Esophagus mucosa (tissue), 1 donor: Measurements from ENCODE around the gene PFAS. TPM values are rescaled to one million over a fixed set of nuclear protein-coding genes. Genes with fewer than 3 reads are reported as not detected.
"Not testable (repeated sequence)": the region's sequence is repeated elsewhere in the genome, so short reads cannot be mapped to it uniquely, and the experiment has no call there.

ENCODE experiments used
- ATAC-seq: fragments of 200-7000 bp; cut with Tn5 transposase; one replicate; pipeline ENCODE4 v1.9.1; 2020
- total RNA-seq: library from RNA; stranded (reverse); gene quantifications from one replicate; pipeline ENCODE4 v1.2.4, GENCODE V29; 2023
- donor health status: DM: yes; HTN: yes; CAD: no.

Gene PFAS, protein sequence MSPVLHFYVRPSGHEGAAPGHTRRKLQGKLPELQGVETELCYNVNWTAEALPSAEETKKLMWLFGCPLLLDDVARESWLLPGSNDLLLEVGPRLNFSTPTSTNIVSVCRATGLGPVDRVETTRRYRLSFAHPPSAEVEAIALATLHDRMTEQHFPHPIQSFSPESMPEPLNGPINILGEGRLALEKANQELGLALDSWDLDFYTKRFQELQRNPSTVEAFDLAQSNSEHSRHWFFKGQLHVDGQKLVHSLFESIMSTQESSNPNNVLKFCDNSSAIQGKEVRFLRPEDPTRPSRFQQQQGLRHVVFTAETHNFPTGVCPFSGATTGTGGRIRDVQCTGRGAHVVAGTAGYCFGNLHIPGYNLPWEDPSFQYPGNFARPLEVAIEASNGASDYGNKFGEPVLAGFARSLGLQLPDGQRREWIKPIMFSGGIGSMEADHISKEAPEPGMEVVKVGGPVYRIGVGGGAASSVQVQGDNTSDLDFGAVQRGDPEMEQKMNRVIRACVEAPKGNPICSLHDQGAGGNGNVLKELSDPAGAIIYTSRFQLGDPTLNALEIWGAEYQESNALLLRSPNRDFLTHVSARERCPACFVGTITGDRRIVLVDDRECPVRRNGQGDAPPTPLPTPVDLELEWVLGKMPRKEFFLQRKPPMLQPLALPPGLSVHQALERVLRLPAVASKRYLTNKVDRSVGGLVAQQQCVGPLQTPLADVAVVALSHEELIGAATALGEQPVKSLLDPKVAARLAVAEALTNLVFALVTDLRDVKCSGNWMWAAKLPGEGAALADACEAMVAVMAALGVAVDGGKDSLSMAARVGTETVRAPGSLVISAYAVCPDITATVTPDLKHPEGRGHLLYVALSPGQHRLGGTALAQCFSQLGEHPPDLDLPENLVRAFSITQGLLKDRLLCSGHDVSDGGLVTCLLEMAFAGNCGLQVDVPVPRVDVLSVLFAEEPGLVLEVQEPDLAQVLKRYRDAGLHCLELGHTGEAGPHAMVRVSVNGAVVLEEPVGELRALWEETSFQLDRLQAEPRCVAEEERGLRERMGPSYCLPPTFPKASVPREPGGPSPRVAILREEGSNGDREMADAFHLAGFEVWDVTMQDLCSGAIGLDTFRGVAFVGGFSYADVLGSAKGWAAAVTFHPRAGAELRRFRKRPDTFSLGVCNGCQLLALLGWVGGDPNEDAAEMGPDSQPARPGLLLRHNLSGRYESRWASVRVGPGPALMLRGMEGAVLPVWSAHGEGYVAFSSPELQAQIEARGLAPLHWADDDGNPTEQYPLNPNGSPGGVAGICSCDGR (N-terminal part only)
- 25.1 TPM for total RNA-seq

DNA sequence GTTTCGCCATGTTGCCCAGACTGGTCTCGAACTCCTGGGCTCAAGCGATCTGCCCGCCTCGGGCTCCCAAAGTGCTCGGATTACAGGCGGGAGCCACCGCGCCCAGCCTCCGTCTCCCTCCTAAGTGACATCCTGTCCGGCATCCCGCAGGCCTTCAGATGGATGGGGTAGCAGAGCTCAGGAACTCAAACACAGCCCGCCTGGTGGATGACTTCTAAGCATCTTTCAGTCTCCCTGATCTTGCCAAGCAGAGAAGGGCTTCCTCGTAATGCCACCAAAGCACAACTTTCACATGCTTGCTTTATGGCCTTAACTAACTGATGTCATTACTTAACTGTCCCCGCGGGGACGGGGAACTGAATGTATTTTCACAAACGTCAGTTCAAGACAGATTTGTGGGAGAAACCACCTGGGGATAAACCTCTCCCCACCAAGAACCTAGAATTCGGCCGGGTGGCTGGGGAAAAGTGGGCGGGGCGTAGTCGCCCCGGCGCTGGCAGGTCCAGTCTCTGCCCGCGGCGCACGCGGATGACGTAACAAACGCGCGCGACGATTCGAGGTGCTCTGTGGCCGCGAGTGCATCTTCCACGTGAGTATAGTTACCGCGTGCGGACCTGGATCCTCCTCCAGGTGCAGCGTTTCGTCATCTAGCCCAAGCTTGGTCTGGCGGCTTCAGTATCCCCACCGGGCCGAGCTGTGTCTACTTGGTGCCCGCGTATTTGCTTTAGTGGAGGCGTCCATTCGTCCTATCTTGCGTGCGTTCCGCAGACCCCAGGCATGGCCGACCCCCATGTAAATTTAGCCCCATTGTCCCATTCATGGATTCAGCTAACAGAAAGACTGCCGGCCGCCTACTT is at the start of gene PFAS:
TSS of gene PFAS (plus strand) at position 539 of the 857 bp plus-strand sequence. CDS start 4,649 bp downstream, outside the sequence.
- ATAC-seq: peak; percentile 86

DNA sequence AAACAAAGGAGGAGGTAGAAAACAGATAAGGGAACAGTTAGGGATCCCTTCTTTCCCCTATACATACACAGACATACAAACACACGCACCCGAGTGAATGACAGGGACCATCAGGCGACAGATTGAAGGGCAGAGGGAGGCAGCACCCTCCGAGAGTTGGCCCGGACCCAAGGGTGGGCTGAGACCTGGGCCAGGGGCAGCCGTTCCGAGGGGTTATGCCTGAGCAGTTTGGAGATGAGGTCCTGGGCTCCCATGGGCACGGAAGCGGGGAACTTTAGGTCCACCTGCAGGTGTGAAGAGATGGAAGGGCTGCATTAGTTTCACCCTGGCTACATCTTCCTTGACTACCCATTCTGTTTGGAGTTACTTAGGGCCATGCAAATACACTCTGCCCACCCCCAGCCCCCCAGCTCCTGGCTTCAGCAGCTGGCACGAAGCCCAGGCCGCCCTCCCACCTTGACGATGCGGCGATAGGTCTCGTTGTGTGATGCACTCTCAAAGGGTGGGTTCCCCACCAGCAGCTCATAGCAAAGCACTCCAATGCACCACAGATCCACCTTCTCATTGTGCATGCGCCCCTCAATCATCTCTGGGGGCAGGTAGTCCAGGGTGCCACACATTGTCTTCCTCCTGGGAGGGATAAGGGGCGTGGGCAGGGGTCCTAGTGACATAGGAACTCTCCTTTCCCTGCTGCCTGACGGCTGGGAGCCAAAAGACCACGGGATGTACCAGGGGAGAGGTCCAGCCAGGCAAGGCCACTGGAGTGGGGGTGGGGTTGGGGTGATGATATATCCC is 44.1 kb upstream of the PFAS start:
- no peak for ATAC-seq

DNA sequence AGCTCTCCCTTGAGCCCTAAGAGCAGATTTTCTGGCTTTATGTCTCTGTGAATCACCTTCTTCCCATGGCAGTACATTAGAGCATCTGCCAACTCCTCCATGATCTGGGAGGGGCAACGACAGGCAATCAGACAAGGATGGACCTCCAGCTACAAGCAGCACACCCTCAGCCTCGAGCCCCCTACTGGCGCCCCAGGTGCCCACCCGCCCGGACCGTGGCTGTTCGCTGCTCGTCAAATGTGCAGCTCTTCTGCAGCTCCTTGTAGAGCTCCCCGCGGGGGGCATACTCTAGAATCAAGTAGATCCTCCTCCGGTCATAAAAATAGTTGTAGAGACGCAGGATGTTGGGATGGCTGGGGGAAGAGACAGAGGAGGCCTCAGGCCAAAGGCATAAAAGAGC is 42.6 kb upstream of the PFAS start:
- ATAC-seq: no peak

DNA sequence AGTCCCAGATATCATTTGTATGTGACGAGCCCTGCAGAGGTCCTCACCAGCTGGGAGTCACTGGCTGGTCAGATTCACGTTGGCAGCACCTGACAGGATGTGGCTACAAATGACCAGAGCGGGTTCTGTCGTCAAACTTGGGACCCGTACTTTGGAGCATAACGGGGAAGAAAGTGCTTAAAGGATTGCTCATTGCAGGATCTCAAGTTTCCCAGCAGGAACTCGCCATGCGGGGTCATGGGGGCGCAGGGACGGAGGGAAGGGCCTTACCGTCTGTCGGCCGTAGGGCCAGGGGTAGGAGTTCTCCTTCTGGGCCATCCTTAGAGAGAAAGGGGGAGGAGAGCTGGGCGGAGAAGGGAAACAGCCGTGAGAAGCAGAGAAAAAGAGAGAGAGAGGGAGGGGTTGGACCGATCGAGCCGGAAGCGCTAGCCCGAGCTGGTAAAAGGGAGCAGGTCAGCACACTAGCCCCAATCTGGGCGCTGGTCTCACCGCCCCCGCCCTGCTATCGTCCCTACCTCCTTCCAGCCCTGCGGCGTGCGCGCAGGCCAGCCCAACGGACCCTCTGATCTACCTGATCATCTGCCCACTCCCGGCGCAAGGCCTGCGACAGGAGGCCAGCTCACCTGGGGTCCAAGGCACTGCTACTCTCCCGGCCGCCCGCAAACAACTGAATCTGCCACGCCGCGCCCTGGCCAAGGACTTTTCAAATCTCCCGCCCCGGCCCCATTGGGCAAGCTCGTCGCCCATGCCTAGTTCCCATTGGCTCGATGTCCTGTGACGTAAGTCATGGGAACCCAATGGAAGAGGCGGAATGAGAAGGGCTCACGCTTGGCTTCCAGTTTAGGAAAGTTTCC is 39.0 kb upstream of the PFAS start, which contains the start of gene AURKB:
TSS of gene AURKB (minus strand) at position 669 of the 854 bp plus-strand sequence. CDS start at position 318, 351 bp downstream.
- ATAC-seq: peak; percentile 90

DNA sequence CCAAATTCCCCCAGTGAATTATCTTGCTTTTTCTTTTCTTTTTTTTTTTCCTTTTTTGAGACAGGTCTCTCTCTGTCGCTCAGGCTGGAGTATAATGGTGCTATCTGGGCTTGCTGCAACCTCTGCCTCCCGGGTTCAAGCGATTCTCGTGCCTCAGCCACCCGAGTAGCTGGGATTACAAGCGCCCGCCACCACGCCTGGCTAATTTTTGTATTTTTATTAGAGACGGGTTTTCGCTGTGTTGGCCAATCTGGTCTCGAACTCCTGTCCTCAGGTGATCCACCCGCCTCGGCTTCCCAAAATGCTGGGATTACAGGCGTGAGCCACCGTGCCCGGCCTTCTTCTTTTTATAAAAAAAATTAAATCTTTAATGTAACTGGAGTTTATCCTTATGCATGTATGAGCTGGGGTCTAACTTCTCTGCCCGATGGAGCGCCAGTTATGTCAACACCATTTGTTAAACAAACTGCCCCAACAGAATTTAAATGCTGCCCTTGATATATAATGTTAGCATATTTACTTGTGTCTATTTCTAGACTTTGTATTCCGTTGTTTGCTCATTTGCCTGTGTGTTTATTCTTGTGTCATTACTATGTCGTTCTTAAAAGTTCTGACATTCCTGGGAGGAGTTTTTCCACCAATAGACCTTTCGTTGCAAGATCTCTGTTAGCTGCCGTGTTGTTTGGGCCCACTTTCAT is 38.2 kb upstream of the PFAS start:
- ATAC-seq: no peak

DNA sequence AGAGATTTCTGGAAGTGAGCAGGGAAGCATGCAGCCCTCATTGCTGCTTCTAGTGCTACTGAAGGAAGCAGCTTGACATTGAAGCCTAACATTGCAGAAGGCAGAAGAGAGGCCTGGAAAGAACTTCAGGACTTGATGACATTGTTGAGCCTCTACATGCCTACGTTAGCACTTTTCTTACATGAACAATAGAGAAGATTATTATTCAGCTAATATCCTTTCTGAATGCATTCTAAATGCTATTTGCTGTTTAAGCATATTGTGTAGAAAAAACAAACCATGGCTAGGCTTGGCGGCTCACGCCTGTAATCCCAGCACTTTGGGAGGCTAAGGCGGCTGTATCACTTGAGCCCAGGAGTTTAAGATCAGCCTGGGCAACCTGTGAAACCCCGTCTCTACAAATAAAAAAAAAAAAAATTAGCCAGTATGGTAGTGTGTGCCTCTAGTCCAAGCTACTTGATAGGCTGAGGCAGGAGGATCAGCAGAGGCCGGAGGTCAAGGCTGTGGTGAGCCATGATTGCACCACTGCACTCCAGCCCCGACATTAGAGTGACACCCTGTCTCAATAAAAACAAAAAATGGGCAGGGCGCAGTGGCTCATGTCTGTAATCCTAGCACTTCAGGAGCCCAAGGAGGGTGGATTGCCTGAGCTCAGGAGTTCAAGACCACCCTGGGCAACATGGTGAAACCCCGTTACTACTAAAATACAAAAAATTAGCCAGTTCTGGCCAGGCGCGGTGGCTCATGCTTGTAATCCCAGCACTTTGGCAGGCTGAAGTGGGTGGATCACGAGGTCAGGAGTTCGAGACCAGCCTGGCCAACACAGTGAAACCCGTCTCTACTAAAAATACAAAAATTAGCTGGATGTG is 36.5 kb upstream of the PFAS start:
- ATAC-seq: peak; percentile 48

DNA sequence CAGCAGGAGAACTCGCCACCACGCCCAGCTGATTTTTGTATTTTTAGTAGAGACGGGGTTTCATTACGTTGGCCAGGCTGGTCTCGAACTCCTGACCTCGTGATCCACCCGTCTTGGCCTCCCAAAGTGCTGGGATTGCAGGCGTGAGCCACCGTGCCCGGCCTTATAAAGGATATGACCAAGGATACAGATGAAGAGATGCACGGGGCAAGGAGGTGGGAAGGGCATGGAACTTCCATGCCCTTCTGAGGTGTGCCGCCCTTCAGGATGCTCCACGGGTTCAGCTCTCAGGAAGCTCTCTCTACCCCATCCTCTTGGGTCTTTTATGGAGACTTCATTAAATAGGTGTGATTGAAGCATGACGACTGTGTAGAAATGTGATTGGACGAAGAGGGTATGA is 35.1 kb upstream of the PFAS start:
- not testable (repeated sequence) for ATAC-seq

GRCh38 chr17:8220783-8221662 is 28.1 kb upstream of the PFAS start:
- ATAC-seq: peak; percentile 62

GRCh38 chr17:8221663-8222379 is 27.3 kb upstream of the PFAS start:
- ATAC-seq: peak; percentile 64

- no peak for ATAC-seq
Observed at GRCh38 chr17:8222380-8222629, 26.8 kb upstream of the PFAS start.

- peak; percentile 70 for ATAC-seq
Observed at GRCh38 chr17:8222630-8223355, 26.3 kb upstream of the PFAS start.

DNA sequence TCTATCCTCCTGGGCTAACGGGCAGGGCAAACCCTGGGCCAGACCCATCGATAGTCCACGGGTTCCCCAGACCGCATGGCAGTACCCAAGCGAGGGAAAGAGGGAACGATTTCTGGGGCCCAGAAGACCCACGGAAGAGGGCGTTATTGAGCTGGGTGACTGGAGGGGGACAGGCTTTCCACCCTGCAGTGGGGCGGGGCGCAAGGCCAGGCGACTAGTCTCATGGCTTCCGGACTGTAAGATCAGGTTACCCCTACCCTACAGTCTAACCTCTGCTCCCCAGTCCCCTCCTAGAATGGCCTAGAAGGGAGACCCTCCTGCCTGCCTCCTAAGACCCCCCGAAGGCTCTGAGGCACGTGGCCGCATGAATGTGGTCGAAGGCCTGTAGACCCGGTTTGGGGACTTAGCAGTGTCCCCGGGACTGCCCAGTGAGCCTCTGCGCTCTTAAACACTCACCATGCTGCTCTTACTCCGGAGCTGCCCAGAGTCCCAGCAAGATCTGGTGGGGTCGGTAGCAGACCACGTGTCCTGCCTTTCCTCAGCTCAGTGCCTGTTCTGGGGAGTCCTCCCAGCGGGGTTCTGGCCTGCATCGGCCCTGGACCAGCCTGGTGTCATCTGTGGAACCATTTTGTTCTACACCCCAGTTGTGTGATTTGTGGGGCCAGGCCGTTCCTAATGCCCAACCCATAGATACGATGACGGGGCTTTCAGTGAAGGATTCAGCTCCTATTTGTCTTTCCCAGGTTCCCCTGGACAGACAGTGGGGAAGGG is 25.5 kb upstream of the PFAS start:
- ATAC-seq: peak; percentile 6

DNA sequence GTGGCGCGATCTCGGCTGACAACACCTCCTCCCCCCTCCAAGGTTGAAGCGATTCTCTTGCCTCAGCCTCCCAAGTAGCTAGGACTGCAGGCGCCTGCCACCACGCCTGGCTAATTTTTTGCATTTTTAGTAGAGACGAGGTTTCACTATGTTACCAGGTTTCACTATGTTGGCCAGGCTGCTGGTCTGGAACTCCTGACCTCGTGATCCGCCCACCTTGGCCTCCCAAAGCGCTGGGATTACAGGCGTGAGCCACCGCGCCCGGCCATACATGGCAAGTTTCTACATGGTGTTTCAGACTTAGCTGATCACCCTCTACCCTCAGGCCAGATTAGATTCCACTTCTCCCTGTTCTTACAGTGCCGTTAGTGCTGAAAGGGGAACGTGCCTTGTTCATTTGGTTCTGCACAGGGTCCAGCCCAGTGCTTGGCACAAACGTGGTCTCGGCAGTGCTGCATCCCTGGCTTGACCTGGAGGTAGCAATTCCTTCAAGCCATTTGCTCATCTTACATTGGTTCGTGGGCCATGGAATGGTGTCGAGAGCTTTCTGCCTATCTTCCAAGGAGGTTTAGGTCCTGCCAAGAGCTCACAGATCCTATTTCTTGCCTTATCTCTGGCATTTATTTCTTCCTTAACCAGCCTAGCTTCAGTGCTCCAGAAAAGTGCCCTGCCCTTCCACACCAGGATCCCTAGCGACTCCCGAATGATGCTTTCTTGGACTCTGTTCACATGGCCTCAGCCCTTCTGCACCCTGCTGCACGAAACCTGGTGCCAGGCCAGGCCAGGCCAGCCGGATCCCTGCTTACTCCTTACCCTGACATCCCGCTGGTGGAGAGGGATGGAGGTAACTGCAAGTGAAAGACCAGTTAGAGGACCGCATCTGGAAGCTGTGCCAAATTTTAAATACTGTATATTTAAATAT is 23.9 kb upstream of the PFAS start:
- ATAC-seq: no peak
